ENCODE data around the gene CAPZB.

DNA sequence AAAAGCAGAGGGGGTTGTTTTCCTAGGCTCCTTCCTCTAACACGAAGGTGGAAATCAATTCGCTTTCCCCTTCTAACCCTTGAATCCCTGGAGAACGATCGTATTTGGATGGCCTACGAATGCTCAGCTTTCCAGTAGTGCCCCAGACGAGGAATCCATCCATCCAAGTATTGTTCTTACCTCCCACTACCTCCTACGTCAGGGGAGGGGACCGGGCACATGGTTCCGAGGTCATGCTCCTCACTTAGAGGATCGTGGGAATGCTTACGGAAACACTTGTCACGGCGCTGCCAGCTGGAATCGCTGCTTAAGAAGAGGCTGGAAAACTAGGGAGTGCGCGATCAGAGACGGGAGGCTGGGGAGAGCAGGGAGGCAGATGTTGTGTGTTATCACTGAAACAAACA is 47.4 kb downstream of the CAPZB start:
- TF ChIP-seq POLR2A (IDR thresholded peaks at IDR 0.05) = no peak
- TF ChIP-seq, protein P1, sequence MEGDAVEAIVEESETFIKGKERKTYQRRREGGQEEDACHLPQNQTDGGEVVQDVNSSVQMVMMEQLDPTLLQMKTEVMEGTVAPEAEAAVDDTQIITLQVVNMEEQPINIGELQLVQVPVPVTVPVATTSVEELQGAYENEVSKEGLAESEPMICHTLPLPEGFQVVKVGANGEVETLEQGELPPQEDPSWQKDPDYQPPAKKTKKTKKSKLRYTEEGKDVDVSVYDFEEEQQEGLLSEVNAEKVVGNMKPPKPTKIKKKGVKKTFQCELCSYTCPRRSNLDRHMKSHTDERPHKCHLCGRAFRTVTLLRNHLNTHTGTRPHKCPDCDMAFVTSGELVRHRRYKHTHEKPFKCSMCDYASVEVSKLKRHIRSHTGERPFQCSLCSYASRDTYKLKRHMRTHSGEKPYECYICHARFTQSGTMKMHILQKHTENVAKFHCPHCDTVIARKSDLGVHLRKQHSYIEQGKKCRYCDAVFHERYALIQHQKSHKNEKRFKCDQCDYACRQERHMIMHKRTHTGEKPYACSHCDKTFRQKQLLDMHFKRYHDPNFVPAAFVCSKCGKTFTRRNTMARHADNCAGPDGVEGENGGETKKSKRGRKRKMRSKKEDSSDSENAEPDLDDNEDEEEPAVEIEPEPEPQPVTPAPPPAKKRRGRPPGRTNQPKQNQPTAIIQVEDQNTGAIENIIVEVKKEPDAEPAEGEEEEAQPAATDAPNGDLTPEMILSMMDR (IDR thresholded peaks at IDR 0.05) = no peak

Measured in adrenal gland (tissue), 5 donors.